GM21825 (cell line): ENCODE results near the gene PTPRK.

ENCODE experiments used
- ATAC-seq: cut with Tn5 transposase; IDR thresholded peaks from one replicate; pipeline ENCODE4 v1.9.1; 2021; ENCODE audit warnings: mild to moderate bottlenecking, moderate library complexity; ENCODE audit not compliant: unreplicated experiment

The PTPRK gene

GRCh38 chr6:128099571-128100197 is 420.7 kb downstream of the PTPRK start:
- ATAC-seq = no peak

DNA sequence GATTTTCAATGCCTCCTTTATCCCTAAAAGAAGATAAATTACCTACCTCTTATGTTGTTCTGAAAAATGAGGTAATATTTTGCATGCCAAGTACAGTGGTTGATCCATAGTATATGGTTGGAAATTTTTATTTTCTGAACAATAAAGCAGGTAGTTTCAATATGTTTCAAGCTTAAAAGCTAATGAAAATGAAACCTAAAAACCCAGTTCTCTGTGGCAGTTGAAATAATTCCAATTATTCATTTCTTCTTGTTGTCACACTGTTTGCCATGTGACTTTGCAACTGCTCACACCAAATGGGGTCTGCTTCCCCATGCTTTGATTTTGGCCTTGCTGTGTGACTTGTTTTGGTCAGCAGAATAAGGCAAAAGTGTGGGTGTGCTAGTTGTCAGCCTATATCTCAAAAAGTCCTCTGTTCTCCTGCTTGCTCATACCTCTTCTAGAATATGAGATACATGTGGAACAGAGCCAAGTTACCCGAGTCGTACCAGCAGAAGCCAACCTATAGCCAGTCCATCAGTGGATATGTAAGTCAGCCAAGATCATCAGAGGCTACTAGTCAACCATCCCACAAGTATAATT is 422.3 kb downstream of the PTPRK start:
- ATAC-seq = no peak

DNA sequence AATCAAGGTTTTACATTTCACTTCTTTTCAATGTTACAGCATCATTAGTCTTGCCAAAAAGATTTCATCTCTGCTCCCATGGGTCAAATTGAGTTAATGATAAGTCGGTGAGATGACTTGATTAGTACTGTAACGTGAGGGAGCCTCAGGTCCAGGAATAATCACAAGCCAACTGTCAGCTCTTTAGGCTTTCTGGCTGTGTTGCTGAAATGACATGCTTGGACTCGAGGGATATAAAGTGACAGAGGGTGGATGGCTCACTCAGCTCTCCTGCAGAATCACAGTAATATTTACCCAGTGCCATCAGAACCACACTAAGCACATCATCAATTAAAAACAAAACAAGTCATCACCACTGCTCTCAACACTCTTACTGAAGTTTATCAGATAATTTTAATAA is 423.4 kb downstream of the PTPRK start:
- ATAC-seq = no peak

DNA sequence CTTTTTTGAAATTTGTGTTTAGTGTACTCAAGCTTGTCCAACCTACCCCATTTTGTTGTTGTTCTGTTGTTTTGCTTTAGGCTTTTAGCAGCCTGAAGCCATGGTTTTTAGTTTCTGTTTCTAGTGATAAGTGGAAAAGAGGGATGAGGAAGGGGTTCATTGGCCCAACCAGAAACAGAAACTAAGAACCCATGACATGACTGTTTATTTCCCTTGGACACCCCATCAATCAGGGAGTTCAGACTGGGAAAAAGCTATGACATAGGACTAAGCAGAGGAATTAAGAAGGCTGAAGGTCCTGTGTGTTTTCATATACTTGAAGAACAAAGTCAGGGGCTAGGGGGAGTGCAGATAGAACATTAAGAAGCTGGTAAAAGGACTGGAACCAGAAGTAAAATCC is 425.0 kb downstream of the PTPRK start:
- no peak for ATAC-seq

DNA sequence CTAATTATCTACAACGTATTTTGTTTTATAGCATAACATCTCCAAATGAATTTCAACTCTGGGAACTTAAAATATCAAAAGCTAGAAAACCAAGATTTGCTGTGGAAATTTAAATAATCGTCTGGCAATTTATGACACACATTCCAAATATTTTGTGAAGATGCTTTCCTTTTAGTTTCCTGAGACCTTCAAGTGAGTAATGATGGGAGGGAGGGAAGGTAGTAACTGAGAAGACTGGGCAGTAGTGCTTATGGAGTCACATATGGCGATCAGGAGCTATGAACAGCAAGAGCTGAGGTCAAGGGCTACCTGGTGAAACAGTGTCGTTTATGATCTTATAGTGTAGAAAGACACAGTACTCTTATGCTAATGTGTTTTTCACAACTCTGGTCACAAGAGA is 441.4 kb downstream of the PTPRK start:
- no peak for ATAC-seq

GRCh38 chr6:128078276-128078675 is 442.1 kb downstream of the PTPRK start:
- no peak for ATAC-seq

DNA sequence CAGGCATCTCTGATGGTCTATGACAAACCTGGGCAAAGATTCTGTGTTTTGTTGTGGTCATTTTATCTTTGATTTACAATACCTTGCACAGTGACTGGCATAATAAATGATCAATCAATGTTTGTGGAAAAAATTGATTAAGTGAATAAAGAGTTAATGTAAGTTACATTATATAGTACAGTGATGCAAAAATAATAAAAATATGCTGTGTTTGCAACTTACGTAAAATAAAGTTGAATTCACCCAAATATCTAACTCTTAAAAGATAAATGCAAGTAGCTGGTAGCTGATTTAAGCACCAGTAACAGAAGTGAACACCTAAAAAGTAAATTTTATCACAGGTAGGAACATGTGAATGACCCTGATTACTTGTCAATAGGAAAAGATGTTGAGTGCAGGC is 443.6 kb downstream of the PTPRK start:
- ATAC-seq = no peak

GRCh38 chr6:128074567-128074966 is 445.8 kb downstream of the PTPRK start:
- ATAC-seq = no peak

- ATAC-seq = no peak
These were observed 447.0 kb downstream of the PTPRK start for GRCh38 chr6:128073389-128073788.

DNA sequence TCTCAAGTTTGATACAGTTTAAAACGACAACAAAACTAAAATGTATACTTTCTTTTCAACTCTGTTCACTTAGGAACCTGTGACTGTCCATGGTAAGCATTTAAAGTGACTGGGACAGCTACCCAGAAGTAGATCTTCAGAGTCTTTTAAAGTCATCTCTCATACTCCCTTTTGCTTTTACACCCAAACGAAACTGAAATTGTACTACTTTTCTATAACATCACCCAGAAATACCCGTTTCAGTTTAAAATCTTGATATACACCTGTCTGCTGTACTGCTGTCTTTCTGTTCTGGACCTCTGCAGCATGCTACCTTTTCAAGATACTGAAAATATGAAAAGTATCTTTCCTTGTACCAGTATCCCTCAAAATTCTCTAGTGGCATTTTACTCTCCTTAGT is 449.2 kb downstream of the PTPRK start:
- no peak for ATAC-seq

DNA sequence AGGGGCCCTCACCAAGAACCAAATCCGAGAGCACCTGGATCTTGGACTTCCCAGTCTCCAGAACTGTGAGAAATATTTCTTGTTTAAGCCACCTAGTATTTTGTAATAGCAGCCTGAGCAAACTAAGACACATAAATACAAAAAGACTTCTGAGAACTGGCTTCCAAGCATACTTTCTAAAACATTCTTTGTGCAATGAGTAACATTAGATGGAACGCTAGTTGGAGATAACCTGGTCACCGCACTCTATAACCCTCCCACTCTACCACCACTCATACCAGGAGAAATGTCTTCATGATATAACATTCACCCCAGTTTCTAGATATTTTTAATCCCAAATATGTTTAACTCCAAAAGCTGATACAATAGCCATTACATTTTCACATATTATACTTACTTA is 450.0 kb downstream of the PTPRK start:
- ATAC-seq = no peak

GRCh38 chr6:128069188-128069587 is 451.2 kb downstream of the PTPRK start:
- ATAC-seq = no peak

DNA sequence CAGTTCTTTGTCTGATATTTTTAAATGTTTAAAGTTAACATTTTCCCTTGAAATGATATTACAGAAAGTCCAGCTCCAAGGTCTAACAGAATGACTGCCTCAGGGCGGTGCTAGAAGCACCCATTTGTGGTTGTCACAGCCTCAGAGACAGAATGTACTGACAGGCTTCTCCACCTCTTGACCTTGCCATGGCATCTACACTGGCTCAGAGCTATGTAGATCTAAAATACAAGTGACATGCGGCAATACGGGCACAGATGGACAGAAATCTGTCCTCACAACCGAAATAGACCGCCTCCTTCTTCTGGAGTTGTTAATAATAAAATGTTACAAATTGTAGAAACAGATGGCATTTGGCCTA is 452.3 kb downstream of the PTPRK start:
- ATAC-seq = no peak

- no peak for ATAC-seq
These were observed 452.8 kb downstream of the PTPRK start for GRCh38 chr6:128067446-128068118.

DNA sequence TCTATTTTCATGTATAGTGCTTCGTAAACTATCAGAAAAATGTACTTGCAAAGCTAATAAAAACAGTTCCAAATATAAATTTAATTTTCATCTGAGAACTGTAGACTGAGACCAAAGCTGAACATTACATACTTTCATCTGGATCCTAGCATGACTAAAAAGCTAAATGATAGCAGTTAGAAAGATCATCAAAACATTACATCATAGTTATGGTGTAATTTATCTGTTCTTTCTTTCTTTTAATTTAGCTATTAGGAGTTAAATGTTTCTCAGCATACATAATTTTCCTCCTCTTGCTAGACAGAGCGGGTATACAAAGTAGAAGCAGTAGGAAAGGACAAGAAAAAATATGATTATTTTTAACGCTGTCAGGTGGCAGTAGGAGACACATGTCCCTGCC is 455.3 kb downstream of the PTPRK start:
- no peak for ATAC-seq

DNA sequence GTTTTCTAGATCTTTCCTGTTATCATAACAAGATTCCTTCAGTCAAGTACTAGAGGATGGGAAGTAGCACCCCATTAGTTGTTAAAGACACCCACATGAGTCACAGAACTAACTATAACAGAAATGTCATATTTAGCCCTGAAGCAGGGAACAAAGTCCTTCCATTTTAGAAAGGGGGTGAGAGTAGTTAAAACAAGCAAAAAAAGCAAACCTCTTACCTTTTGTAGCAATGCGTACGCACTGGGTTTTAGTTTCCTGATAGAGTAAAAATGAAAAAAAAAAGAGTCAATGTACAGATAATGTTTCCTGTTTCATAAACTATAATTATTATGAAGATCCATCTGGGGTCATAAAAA is 455.9 kb downstream of the PTPRK start:
- ATAC-seq = no peak

- no peak for ATAC-seq
These were observed 456.4 kb downstream of the PTPRK start for GRCh38 chr6:128063850-128064539.

- no peak for ATAC-seq
These were observed 457.4 kb downstream of the PTPRK start for GRCh38 chr6:128062882-128063603.

DNA sequence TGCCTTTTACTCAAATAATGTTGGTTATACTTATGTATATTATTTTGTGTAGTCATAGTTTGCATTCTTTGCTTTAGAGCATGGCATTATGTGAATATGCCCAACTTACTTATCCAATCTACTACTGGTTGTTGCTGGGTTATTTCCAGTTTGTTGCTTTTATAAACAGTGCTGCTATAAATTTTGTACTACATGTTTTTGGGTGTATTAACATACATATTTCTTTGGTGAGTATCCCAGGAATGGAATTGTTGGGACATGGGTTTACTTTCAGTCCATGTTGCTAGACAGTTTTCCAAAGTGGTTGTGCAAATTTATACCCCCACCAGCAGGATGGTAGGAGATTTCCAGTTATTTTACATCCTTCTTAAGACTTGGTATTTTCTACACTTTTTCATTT is 462.5 kb downstream of the PTPRK start:
- ATAC-seq = no peak

DNA sequence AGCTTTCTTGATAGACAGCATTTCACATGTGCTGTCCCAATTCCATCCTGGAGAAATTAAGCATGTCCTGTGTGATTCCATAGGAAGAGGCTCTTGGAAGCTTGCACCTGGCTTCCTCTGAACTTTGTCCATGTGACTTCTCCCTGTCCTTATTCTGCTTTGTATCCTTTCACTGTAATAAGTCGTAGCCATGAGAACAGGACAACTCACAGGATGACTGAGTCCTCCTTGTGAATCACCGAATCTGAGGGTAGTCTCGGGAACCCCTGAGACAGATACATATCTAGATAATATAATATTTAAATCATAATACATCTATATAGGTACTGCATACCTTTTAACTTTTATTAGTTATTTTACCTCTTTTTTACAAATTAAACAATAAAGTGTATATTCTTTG is 462.9 kb downstream of the PTPRK start:
- ATAC-seq = no peak

- ATAC-seq = no peak
These were observed 467.3 kb downstream of the PTPRK start for GRCh38 chr6:128053109-128053508.

DNA sequence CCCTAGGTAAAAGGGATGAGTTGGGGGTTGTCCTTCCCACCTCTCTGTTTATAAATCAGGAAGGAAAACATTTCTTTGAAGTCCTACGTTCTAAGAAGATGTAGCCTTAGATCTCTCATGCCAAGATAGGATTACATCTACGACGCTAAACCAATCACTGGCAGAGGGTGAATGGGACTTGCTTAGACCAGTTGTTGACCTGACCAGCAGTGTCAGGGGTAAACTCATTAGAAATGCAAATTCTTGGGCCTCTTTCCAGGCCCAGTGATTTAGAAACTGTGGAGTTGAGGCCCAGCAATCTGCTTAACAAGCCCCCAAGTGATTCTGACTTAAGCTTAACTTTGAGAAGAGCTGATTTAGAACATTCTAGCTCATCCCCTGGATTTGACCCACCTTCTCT is 472.4 kb downstream of the PTPRK start:
- no peak for ATAC-seq
